Breast epithelium (tissue), 4 donors: ENCODE results near the gene IGF2BP2. TPM values are rescaled to one million over a fixed set of nuclear protein-coding genes. Genes with fewer than 3 reads are reported as not detected.
"Not testable (repeated sequence)": the region's sequence is repeated elsewhere in the genome, so short reads cannot be mapped to it uniquely, and the experiment has no call there.

Experiments
- DNase-seq, 2 donors: peaks; one replicate each; pipeline ENCODE4 v3.0.0-alpha.2; 2019; ENCODE audit warnings: low spot score in 2 of 2
- H3K27ac ChIP-seq, 2 donors: fragments of 200-600 bp; sonication (generic) in 1 of 2; one replicate each; pipeline ENCODE4 v1.5.1; 2016 to 2019; ENCODE audit warnings: mild to moderate bottlenecking in 1 of 2
- H3K27me3 ChIP-seq, 2 donors: fragments of 200-600 bp; sonication (generic) in 1 of 2; one replicate each; pipeline versions ENCODE4 v1.5.1 to v1.6.0; 2017 to 2019; ENCODE audit warnings: control low read depth in 1 of 2, mild to moderate bottlenecking in 1 of 2
- H3K36me3 ChIP-seq: fragments of 200-600 bp; one replicate; pipeline ENCODE4 v1.5.1; 2019
- H3K4me1 ChIP-seq, 2 donors: fragments of 200-600 bp; sonication (generic); one replicate each; pipeline ENCODE4 v1.5.1; 2016 to 2019; ENCODE audit warnings: control low read depth in 1 of 2
- H3K4me3 ChIP-seq, 3 donors: fragments of 200-600 bp; sonication (generic); 1 replicate in 2 of 3; 2 replicates in 1 of 3; pipeline ENCODE4 v1.5.1; 2016 to 2019; ENCODE audit warnings: mild to moderate bottlenecking in 3 of 3, moderate library complexity in 2 of 3
- H3K9me3 ChIP-seq, 2 donors: fragments of 200-600 bp; sonication (generic) in 1 of 2; one replicate each; pipeline ENCODE4 v1.5.1; 2016 to 2019; ENCODE audit warnings: control low read depth in 1 of 2
- POLR2A ChIP-seq: fragments of 450-650 bp; IDR thresholded peaks from one replicate; pipeline ENCODE4 v1.6.1; 2016; ENCODE audit warnings: antibody characterized with exemption, mild to moderate bottlenecking, moderate library complexity
- POLR2AphosphoS5 ChIP-seq, 3 donors: sonication (generic); formaldehyde crosslinking; IDR thresholded peaks; one replicate each; pipeline ENCODE4 v1.6.1; 2017; ENCODE audit warnings: antibody characterized with exemption in 3 of 3
- intact Hi-C: fragments of 100-400 bp; cut with DNase I; formaldehyde crosslinking; loops from one replicate; pipeline ENCODE4 v1.15.1; 2023; ENCODE audit warnings: low total_unique reads
- total RNA-seq, 3 donors: library from RNA; depleted of rRNA; stranded (reverse); fragments of >200 nt; gene quantifications; one replicate each; pipeline ENCODE4 v1.1.0, GENCODE V29; 2016
- TF ChIP-seq, protein P1 (sequence below), 3 donors: fragments of 450-650 bp; IDR thresholded peaks; one replicate each; pipeline ENCODE4 v1.5.1; 2016 to 2017; ENCODE audit warnings: antibody characterized with exemption in 3 of 3, mild to moderate bottlenecking in 3 of 3, moderate library complexity in 3 of 3

Gene IGF2BP2
- total RNA-seq, 3 donors from 2014 or later, result 4.9 to 27.5 (median 23.8) TPM

DNA sequence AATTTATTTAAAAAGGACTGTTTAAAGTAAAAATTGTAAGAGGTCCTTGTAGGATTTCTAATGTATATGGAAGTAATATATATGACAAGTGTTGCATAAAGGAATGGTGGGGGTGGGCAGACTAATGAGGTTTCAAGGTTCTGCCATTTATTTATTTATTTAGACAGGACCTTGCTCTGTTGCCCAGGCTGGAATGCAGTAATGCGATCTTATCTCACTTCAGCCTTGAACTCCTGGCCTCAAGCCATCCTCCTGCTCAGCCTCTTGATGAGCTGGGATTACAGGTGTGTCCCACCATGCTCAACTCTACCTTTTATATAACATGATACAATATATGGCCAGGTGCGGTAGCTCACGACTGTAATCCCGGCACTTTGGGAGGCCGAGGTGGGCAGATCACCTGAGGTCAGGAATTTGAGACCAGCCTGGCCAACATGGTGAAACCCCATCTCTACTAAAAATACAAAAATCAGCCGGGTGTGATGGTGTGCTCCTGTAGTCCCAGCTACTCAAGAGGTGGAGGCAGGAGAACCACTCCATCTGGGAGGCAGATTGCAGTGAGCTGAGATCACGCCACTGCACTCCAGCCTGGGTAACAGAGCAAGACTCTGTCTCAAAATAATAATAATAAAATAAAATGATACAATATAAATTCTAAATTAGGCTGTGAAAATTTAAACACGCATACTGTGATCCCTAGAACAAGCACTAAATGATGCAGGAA lies 33.8 kb upstream of the IGF2BP2 start:
- peaks cover 0 to 7% of the 10 kb centered on the region in 2 donors for H3K9me3 ChIP-seq
- no peaks in the 10 kb centered on the region for H3K27me3 ChIP-seq
- no peak overlapping the region for H3K27ac ChIP-seq
- DNase-seq, result no peak
- TF ChIP-seq POLR2AphosphoS5 (IDR thresholded peaks at IDR 0.05) (no peak), POLR2A (no peak)
- TF ChIP-seq, protein P1, sequence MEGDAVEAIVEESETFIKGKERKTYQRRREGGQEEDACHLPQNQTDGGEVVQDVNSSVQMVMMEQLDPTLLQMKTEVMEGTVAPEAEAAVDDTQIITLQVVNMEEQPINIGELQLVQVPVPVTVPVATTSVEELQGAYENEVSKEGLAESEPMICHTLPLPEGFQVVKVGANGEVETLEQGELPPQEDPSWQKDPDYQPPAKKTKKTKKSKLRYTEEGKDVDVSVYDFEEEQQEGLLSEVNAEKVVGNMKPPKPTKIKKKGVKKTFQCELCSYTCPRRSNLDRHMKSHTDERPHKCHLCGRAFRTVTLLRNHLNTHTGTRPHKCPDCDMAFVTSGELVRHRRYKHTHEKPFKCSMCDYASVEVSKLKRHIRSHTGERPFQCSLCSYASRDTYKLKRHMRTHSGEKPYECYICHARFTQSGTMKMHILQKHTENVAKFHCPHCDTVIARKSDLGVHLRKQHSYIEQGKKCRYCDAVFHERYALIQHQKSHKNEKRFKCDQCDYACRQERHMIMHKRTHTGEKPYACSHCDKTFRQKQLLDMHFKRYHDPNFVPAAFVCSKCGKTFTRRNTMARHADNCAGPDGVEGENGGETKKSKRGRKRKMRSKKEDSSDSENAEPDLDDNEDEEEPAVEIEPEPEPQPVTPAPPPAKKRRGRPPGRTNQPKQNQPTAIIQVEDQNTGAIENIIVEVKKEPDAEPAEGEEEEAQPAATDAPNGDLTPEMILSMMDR (IDR thresholded peaks at IDR 0.05), result no peak
- H3K36me3 ChIP-seq, result no peaks in the 10 kb centered on the region
- H3K4me1 ChIP-seq, result no peaks in the 10 kb centered on the region
- intact Hi-C loops, result no loop called here
- no peak overlapping the region for H3K4me3 ChIP-seq

DNA sequence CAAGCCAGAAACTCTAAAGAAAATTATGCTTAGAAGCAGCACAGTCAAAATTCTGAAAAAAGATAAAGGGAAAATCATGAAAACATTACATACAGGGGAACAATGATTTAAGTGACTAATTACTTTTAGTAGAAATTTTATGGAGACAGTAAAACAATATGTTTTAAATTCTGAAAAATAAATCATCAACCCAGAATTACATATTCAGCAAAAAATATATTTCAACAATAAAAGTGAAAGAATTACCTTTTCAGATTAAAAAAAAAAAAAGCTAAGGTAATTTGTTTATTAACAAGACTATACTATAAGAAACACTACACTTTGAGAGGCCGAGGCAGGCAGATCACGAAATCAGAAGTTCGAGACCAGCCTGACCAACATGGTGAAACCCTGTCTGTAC lies 32.4 kb upstream of the IGF2BP2 start:
- no peak for DNase-seq
- intact Hi-C loops, result no loop called here
- H3K27me3 ChIP-seq, result no peaks in the 10 kb centered on the region
- H3K36me3 ChIP-seq, result no peaks in the 10 kb centered on the region
- peaks cover 0 to 7% of the 10 kb centered on the region in 2 donors for H3K9me3 ChIP-seq
- H3K4me3 ChIP-seq, result no peak overlapping the region
- TF ChIP-seq, protein P1 (IDR thresholded peaks at IDR 0.05), result no peak
- TF ChIP-seq POLR2AphosphoS5 (IDR thresholded peaks at IDR 0.05), result no peak
- no peak for TF ChIP-seq POLR2A
- H3K27ac ChIP-seq, result no peak overlapping the region
- H3K4me1 ChIP-seq, result no peaks in the 10 kb centered on the region

DNA sequence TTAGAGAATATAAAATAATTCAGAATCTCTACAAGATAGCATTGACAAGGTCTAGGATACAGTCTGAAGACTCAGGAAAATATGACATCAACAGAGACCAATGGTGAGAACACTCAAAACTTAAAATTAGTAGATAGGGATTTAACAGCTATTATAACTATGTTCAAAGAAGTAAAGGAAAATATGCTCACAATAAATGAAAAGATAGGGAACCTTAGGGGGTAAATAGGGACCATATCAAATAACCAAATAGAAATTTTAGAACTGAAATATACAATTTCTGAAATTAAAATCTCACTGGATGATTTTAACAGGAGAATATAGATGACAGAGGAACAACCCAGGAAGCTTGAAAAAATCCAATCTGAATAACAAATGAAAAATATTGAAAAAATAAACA lies 31.8 kb upstream of the IGF2BP2 start:
- no peaks in the 10 kb centered on the region for H3K27me3 ChIP-seq
- no peak overlapping the region for H3K4me3 ChIP-seq
- no peak overlapping the region for H3K27ac ChIP-seq
- intact Hi-C loops, result no loop called here
- no peaks in the 10 kb centered on the region for H3K36me3 ChIP-seq
- no peak for DNase-seq
- H3K9me3 ChIP-seq, result peaks cover 0 to 7% of the 10 kb centered on the region in 2 donors
- H3K4me1 ChIP-seq, result no peaks in the 10 kb centered on the region
- no peak for TF ChIP-seq POLR2AphosphoS5 (IDR thresholded peaks at IDR 0.05)
- TF ChIP-seq, protein P1 (IDR thresholded peaks at IDR 0.05), result no peak
- no peak for TF ChIP-seq POLR2A

DNA sequence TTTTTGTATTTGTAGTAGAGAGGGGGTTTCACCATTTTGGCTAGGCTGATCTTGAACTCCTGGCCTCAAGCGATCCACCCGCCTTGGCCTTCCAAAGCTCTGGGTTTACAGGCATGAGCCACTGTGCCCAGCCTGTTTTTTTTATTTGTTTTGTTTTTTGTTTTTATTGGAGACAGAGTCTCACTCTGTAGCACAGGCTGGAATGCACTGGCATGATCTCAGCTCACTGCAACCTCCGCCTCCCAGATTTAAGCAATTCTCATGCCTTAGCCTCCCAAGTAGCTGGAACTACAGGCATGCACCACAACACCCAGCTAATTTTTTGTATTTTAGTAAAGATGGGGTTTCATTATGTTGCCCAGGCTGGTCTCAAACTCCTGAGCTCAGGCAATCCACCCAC lies 28.9 kb upstream of the IGF2BP2 start:
- H3K36me3 ChIP-seq, H3K9me3 ChIP-seq, DNase-seq, H3K27me3 ChIP-seq, H3K4me3 ChIP-seq, H3K27ac ChIP-seq, intact Hi-C loops, H3K4me1 ChIP-seq: not testable (repeated sequence)

DNA sequence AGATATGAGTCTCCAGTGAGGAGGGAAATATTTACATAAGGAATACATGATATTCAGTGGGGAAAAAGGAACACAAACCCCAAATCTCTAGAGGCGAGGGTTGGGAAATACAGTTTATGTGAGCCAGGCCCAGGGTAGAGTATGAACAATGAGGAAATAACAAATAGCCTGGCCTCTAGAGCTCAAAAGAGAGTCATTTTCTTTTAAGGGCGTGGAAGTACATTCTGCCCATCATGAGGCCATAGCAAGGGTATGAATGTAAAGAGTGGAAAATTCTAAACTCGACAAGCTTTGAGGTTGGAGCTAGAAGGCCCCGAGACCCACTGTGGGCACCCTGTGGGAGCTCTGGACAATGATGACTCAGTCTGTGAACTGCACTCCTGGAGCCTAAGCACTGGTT lies 27.8 kb upstream of the IGF2BP2 start:
- Histone ChIP-seq H3K4me1 (no peaks in the 10 kb centered on the region), H3K27ac (no peak overlapping the region), H3K9me3 (peaks cover 0 to 7% of the 10 kb centered on the region in 2 donors), H3K36me3 (no peaks in the 10 kb centered on the region), H3K4me3 (no peak overlapping the region), H3K27me3 (no peaks in the 10 kb centered on the region)
- intact Hi-C loops, result no loop called here
- TF ChIP-seq POLR2AphosphoS5 (IDR thresholded peaks at IDR 0.05) (no peak), POLR2A (no peak)
- TF ChIP-seq, protein P1 (IDR thresholded peaks at IDR 0.05), result no peak
- no peak for DNase-seq
